DND-41 (cell line): ENCODE measurements around the gene FHOD1.

Experiments
- CTCF ChIP-seq: IDR thresholded peaks from 2 replicates; pipeline ENCODE4 v1.5.1; 2012; ENCODE audit warnings: borderline replicate concordance, low read length, moderate library complexity, mild to moderate bottlenecking; ENCODE audit not compliant: poor library complexity, severe bottlenecking; ENCODE audit errors: extremely low read depth
- EZH2 ChIP-seq: IDR thresholded peaks from 3 replicates; pipeline ENCODE4 v1.6.1; 2012; ENCODE audit warnings: borderline replicate concordance, low read depth, mild to moderate bottlenecking, moderate library complexity, low read length, inconsistent platforms; ENCODE audit not compliant: severe bottlenecking

- no peak for TF ChIP-seq CTCF
- TF ChIP-seq EZH2, result no peak
These were observed 48.1 kb downstream of the FHOD1 start, which contains the start of gene ELMO3 for GRCh38 chr16:67199011-67199807.
